Neural cell (in vitro differentiated cells): Measurements from ENCODE around the gene RUNX1.

Experiments
- CTCF ChIP-seq: fragments of 450-650 bp; IDR thresholded peaks from 2 replicates; pipeline ENCODE4 v1.5.1; 2014; ENCODE audit warnings: antibody characterized with exemption, mild to moderate bottlenecking, moderate library complexity; ENCODE audit not compliant: poor library complexity, severe bottlenecking
- EZH2 ChIP-seq: fragments of 200-600, 300-800 bp; shearing (Covaris generic), sonication (generic); IDR thresholded peaks from 2 replicates; pipeline ENCODE4 v1.6.1; 2014; ENCODE audit warnings: antibody characterized with exemption, low read length, borderline replicate concordance, mild to moderate bottlenecking; ENCODE audit not compliant: insufficient read depth, poor library complexity, severe bottlenecking
- POLR2AphosphoS5 ChIP-seq: IDR thresholded peaks from 2 replicates; pipeline ENCODE4 v1.6.1; 2012
- RAD21 ChIP-seq: fragments of 450-650 bp; conservative IDR thresholded peaks from 2 replicates; pipeline ENCODE4 v1.6.1; 2014; ENCODE audit warnings: antibody characterized with exemption, mild to moderate bottlenecking, moderate library complexity
- SMC3 ChIP-seq: fragments of 450-650 bp; conservative IDR thresholded peaks from 2 replicates; pipeline ENCODE4 v1.6.1; 2014; ENCODE audit warnings: antibody characterized with exemption, mild to moderate bottlenecking, moderate library complexity; ENCODE audit not compliant: poor library complexity

DNA sequence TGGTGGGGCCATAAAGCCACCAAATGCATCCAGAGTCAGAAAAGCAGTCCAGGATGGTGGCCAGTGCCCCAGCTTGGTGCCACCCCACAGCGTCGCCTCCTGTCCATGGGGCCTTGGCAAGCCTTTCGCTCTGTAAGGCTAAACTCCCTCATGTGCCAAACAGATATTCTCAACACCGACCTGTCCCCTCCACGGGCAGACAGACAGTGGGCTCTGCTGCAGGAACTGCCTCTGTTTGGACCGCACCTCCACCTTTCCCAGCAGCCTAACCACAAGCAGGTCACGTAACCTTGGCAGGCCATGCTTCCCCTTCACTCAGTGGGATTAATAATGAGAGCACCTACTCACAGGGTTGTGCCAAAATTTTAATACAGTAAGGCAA, 11.7 kb downstream of the RUNX1 start:
- TF ChIP-seq POLR2AphosphoS5 = no peak
- TF ChIP-seq EZH2 = no peak
- no peak for TF ChIP-seq CTCF
- no peak for TF ChIP-seq RAD21
- TF ChIP-seq SMC3 = no peak
